Stimulated activated CD4-positive, alpha-beta T cell treated with anti-CD3 and anti-CD28 coated beads, TNF-alpha, amount 100 ng/mL, for 24 hours (primary cell): ENCODE data around the gene NOTUM.

ENCODE experiments used
- DNase-seq, 3 experiments: peaks; one replicate each; pipeline ENCODE4 v3.0.0-alpha.2; 2020; ENCODE audit warnings: low read depth in 3 of 3

The NOTUM gene

GRCh38 chr17:81961087-81961511 is at the start of gene NOTUM:
Gene NOTUM, minus strand, starts transcription at chr17:81961187. Its CDS starts 278 bp downstream, at chr17:81960909.
- no peak for DNase-seq

- no peak for DNase-seq
These were observed 48.4 kb upstream of the NOTUM start for GRCh38 chr17:82009413-82009812.

GRCh38 chr17:82008941-82009405 is 48.0 kb upstream of the NOTUM start:
- no peak for DNase-seq

GRCh38 chr17:82008258-82008940 is 47.4 kb upstream of the NOTUM start:
- no peak for DNase-seq

DNA sequence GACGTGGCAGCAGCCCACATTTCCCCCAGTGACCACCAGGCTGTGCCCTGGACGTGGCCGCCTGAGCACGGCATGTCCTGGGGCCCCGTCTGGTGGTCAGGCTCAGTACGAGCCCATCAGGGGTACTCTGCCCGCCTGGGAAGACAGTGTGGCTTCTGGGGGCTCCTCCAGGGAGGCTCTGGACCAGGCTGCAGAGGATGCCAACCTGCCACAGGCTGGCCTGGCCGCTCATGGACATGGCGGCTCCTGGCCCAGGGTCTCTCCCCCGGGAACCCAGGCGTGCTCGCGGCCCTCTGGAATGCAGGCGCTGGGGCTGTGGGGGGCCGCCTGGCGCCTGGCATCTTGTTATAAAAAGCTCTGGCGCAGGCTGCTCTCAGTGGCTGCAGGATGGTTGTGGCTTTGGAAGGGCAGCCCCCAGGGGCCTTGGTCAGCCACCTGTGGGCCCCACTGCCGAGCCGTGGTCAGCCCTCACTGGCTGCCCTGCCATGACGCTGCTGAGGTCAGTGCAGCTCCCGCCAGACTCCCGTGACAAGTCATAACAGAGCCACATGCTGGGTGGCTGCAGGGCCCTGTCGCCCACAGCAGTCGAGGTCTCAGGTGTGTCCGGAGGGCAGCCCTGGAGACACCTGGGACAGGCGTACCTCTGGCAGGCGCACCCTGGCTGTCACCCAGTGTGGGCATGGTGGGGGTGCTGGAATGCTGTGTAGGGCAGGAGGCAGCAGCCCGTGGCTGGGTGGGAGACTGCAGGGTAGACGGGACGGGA is 46.7 kb upstream of the NOTUM start:
- DNase-seq: no peak

GRCh38 chr17:82007228-82007494 is 46.2 kb upstream of the NOTUM start:
- DNase-seq: no peak

DNA sequence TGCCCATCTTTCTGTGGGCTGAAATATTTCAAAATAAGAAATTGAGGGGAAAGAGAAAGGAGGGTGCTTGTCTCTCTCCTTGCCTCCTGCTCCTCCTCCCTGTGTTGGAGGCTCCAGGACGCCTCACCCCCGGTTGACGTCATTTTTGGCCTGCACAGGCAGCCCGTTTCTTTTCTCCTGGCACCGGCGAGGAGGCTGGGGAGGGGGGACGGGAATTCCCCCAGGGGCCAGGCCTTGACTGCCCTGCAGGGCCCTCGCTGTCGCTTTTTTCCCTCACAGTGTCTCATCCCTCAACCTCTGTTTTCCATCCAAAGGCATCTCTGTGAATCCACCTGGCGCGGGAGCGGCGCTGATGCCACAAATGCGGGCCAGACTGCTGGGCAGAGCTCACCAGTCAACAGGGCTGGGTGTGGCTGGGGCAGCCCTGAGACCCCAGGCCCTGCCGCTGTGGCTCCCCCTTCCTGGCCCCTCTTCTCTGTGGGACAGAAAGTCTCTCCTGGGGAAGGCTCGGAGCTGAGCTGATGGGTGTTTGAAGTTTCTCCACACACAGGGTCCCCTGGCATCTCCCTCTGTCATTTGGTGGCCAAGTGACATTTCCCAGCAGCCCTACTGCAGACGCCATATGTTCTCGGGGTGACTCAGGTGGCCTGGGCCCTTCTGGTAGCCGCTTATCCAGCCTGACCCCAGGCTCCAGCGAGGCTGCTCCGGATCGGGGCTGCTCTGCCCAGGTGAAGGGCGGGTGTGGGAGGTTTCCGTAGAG is 45.7 kb upstream of the NOTUM start:
- DNase-seq: no peak

DNA sequence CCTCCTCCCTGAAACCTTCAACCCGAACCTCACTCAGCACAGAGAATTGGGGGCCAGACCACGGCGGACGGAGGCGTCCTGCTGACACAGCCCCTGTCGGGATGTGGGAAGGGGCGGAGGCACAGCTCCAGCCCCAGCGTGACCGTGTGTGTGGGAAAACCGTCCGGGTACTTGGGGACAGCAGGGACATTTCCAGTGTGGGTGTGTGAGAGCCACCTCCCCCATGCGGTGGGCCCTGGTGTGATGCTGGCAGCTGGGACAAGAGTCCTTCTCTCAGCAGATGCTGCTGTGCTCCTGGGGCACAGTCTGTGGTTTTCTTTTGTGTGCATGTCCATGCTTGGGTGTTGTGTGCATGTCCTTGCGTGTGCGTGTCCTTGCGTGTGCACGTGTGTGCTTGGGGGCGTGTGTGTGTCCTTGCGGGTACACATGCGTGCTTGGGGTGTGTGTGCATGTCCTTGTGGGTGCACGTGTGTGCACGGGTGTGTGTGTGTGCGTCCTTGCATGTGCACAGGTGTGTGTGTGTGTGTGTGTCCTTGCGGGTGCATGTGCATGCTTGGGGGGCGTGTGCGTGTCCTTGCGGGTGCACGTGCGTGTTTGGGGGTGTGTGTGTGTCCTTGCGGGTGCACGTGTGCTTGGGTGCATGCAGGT is 44.8 kb upstream of the NOTUM start:
- no peak for DNase-seq

GRCh38 chr17:82004517-82005455 is 43.8 kb upstream of the NOTUM start:
- no peak for DNase-seq

- peak in 1 of 3 experiments; percentile 44 for DNase-seq
These were observed 42.7 kb upstream of the NOTUM start for GRCh38 chr17:82003411-82004381.

GRCh38 chr17:82001571-82002056 is 40.6 kb upstream of the NOTUM start:
- DNase-seq: no peak

- no peak for DNase-seq
These were observed 40.0 kb upstream of the NOTUM start for GRCh38 chr17:82000803-82001570.

- no peak for DNase-seq
These were observed 39.2 kb upstream of the NOTUM start for GRCh38 chr17:81999976-82000802.

DNA sequence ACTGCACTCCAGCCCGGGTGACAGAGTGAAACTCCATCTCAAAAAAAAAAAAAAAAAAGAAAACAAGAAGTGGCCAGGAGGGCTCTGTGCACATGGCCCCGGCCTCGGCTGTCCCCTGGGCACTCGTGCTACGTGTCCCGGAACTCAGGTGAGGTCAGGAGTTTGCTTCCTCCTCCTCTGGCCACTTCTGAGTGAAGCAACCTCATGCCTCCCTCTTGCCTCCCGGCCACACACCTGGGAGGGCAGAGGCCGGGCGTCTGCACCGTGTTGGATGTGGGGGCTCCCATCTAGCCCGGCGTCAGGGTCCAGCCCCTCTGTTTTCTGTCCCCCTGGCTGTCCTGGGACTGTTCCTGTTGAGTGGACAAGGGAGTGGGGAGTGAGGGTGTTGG is 38.6 kb upstream of the NOTUM start:
- no peak for DNase-seq

DNA sequence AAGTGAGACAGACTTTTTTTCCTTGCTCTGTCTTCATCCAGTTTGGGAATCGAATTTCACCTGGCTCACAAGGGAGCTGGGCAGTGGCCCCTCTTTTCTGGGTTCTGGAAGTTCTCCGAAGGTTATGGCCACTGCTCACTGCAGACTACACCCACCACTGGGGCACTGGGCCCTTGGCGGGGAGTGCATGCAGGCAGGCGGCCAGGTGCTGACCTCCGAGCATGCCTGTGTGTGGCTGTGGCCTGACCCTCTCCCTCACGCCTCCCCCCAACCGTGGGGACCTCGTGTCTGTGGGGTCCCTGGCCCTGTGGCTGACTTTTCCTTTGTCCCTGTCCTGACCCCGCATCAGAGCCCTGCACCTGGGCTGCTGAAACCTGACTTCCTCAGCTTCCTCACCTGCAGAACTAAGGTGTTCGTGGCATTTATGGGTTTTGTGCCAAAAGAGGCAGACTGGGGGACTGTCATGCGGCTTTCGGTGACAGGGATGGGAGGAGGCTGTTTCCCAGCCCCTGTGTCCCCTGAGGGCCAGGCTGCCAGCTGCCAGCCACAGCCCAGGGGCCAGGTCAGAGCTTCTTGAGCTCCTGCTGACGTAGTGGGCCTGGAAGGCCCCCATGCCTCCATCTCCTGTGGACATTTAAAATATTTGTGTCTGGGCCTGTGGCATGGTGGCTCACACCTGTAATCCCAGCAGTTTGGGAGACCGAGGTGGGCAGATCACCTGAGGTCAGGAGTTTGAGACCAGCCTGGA is 37.9 kb upstream of the NOTUM start:
- DNase-seq: no peak

DNA sequence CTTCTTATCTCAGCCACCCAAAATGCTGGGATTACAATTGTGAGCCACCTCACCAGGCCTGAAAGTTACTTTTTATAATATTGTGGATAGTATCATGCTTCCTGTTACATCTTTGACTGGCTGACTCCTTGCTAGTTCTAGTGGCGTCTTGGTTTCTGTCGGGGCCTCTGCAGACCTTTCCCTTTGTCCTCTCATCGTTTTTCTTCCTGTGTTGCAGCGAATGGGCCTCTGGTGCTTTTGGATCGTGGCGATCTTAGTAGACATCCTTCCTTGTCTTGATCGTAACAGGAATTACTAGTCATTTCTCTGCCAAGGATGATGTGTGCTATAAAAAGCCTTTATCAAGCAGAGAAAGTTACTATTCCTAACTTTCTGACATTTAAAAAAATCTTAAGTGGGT is 37.2 kb upstream of the NOTUM start:
- no peak for DNase-seq

- no peak for DNase-seq
These were observed 35.9 kb upstream of the NOTUM start for GRCh38 chr17:81996757-81997441.
